ENCODE results near the gene ZNF185. TPM values are rescaled to one million over a fixed set of nuclear protein-coding genes. Genes with fewer than 3 reads are reported as not detected.

The ZNF185 gene
- total and polyA plus RNA-seq, 2 experiments from 2014 or later, result 9.2 to 10.3 TPM

DNA sequence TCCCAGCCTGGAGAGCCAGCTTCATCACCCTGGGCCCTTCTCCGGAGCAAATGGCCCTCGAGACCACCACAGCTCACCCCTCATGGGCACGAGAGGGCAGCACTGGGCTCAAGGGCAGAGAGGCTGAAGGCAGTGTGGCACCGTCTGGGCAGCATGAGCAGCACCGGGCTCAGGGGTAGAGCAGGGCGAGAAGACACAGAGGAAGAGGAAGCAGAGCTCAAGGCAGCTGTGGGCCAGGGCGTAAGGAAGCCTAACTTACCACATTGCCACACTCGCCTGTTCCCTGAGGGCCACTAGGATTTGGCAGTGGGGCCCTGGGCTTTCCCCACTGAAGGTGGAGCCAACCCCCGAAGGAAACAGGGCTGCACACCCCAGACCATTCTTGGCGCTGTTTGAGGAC lies 15.5 kb downstream of the ZNF185 start:
- TF ChIP-seq CTCF (IDR thresholded peaks at IDR 0.05; ENCODE audit: low read depth, low read length), result no peak
- Histone ChIP-seq H3K4me1 (ENCODE audit: low read depth) (no peaks in the 10 kb centered on the region), H3K36me3 (no peaks in the 10 kb centered on the region), H3K4me3 (no peak overlapping the region), H3K27ac (no peak overlapping the region), H3K27me3 (no peaks in the 10 kb centered on the region), H3K9me3 (ENCODE audit: low read depth) (no peaks in the 10 kb centered on the region)
- DNase-seq (ENCODE audit: low read depth in 1 of 2, low spot score in 1 of 2), result no peak

DNA sequence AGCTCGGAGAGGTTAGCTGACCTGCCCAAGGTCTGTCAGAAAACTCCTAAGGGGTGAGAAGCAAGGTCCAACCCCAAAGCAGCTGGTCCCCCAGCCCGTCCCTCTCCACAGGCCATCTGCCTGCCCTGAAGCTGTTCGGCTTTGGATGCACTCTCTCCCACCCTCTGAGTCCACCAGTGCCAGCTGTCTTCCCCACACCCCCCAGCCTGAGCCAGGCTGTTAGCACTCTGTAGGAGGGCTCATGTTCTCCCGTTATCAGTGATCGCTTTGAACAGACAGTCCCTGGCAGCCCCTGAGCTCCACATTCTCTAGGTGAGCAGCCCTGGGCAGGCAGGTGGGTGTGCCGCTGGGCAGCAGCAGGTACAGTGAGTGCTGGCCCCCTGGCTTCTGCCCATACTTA lies 16.0 kb downstream of the ZNF185 start:
- no peak overlapping the region for H3K4me3 ChIP-seq
- H3K9me3 ChIP-seq (ENCODE audit: low read depth), result no peaks in the 10 kb centered on the region
- no peak for DNase-seq (ENCODE audit: low read depth in 1 of 2, low spot score in 1 of 2)
- TF ChIP-seq CTCF (IDR thresholded peaks at IDR 0.05; ENCODE audit: low read depth, low read length), result no peak
- no peaks in the 10 kb centered on the region for H3K4me1 ChIP-seq (ENCODE audit: low read depth)
- no peak overlapping the region for H3K27ac ChIP-seq
- no peaks in the 10 kb centered on the region for H3K36me3 ChIP-seq
- no peaks in the 10 kb centered on the region for H3K27me3 ChIP-seq

GRCh38 chrX:152915541-152916241 lies 17.8 kb downstream of the ZNF185 start:
- H3K36me3 ChIP-seq, result no peaks in the 10 kb centered on the region
- H3K4me3 ChIP-seq, result no peak overlapping the region
- peak; percentile 72 for TF ChIP-seq CTCF (IDR thresholded peaks at IDR 0.05; ENCODE audit: low read depth, low read length)
- no peaks in the 10 kb centered on the region for H3K9me3 ChIP-seq (ENCODE audit: low read depth)
- no peaks in the 10 kb centered on the region for H3K4me1 ChIP-seq (ENCODE audit: low read depth)
- no peaks in the 10 kb centered on the region for H3K27me3 ChIP-seq
- DNase-seq (ENCODE audit: low read depth in 1 of 2, low spot score in 1 of 2), result peak; percentile 32 to 44
- H3K27ac ChIP-seq, result no peak overlapping the region

DNA sequence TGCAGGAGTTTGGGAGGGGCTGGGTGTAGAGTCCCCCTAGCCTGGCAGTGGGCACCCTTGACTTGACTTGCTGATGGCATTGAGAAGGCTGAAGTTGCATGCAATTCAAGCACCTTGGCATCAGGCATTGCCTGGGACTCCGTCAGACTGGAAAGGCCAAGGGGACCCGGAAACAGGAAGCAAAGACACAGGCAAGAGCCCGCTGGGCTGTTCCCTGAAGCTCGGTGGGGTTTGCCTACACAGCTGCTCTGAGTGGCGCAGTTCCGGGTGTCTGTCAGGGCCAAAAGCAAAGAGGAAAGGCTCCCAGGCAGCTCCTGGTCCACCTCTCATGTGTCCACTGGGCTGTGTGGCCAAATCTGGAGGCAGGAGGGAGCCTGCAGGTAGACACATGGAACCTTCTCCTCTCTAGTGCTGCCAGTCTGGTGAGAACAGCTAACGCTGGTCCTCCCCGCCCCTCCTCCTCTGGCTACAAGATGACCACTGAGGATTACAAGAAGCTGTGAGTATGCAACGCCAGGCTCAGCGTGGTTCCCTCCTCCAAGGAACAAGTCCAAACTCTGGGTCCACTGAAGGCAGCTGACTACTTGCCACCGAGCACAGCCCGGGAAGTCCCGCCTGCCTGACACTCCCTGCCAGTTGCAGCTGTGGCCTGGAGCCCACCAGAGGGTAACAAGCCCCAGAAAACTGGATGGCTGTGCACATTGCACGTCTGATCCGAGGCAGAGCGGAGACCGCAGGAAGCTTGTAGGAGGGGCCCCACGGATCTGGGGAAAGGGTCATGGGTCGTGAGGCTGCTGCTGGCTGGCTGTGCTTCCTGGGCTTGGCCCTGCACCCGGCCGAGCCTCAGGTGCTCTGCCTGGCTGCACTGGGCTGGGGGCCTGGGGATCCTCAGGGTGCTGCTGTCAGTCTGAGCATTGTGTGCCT lies 20.1 kb downstream of the ZNF185 start:
- no peak for DNase-seq (ENCODE audit: low read depth in 1 of 2, low spot score in 1 of 2)
- no peak for TF ChIP-seq CTCF (IDR thresholded peaks at IDR 0.05; ENCODE audit: low read depth, low read length)
- Histone ChIP-seq H3K27ac (no peak overlapping the region), H3K27me3 (no peaks in the 10 kb centered on the region), H3K36me3 (no peaks in the 10 kb centered on the region), H3K4me1 (ENCODE audit: low read depth) (no peaks in the 10 kb centered on the region), H3K4me3 (no peak overlapping the region), H3K9me3 (ENCODE audit: low read depth) (no peaks in the 10 kb centered on the region)

- H3K36me3 ChIP-seq, result no peaks in the 10 kb centered on the region
- no peak overlapping the region for H3K4me3 ChIP-seq
- no peaks in the 10 kb centered on the region for H3K4me1 ChIP-seq (ENCODE audit: low read depth)
- no peak for TF ChIP-seq CTCF (IDR thresholded peaks at IDR 0.05; ENCODE audit: low read depth, low read length)
- no peaks in the 10 kb centered on the region for H3K9me3 ChIP-seq (ENCODE audit: low read depth)
- no peak overlapping the region for H3K27ac ChIP-seq
- H3K27me3 ChIP-seq, result no peaks in the 10 kb centered on the region
- no peak for DNase-seq (ENCODE audit: low read depth in 1 of 2, low spot score in 1 of 2)
These were observed 20.8 kb downstream of the ZNF185 start for GRCh38 chrX:152918707-152919106.

Measured in cardiac muscle cell (in vitro differentiated cells and primary cell).